Left renal pelvis (tissue), 4 donors: Measurements from ENCODE around the gene TLL2. TPM values are rescaled to one million over a fixed set of nuclear protein-coding genes. Genes with fewer than 3 reads are reported as not detected.

Experiments used
- DNase-seq, 4 donors: peaks; one replicate each; pipeline ENCODE4 v3.0.0-alpha.2; 2013; ENCODE audit warnings: low read depth in 4 of 4, low spot score in 3 of 4
- polyA plus RNA-seq, 4 donors: library from polyadenylated mRNA; unstranded; fragments of 120-200 nt; gene quantifications; one replicate each; pipeline ENCODE4 v1.2.1, GENCODE V29; 2013; ENCODE audit not compliant: insufficient read length in 4 of 4

The TLL2 gene
- polyA plus RNA-seq, 4 donors = 0.40 to 0.93 (median 0.73) TPM

DNA sequence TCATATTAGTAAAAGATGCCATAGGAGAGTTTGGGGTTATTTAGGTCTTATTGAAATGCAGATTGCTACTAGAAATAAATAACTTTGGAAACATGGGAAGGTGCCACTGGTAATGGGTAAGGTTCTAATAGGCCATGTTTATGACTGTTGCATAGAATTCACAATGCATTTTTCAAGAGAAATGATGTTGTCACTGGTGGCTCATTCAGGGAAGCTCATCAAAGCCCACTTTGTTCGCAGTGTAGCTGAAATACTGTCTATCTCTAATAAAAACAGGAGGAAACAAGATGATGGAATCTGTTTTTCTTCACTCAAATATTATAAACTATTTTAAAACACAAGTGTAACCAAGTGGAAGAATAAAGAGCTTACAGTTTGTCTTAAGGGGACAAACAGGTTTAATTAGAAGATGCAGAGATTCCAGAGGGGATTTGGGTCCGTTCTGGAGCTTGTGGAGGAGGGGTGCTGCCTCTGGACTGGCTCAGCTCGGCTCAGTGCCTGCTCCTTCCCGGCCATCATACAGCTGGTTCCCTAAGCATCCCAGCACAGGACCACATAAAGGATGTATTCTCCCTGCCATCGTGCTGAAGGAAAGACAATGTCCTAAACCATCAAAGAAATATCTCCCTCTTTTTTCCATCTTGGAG lies 175.3 kb downstream of the TLL2 start:
- DNase-seq = no peak

DNA sequence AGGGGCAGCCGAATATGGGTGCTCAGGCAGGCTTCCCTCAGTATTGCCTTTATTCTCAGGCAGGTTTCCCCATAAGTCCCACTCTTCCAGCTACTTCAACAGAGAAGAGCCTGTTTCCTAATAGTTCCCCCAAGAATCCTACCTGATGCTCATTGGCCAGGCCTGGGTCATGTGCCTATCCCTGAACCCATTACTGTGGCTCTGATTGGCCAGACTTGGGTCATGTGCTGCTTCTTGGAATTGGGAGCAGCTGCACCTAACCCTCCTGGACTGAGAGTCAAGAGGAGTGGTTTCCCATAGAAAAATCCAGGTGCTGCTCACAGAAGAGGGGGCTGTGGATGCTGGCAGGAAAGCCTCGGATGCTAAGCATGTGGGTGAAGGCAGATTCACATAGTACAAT lies 176.6 kb downstream of the TLL2 start:
- no peak for DNase-seq

DNA sequence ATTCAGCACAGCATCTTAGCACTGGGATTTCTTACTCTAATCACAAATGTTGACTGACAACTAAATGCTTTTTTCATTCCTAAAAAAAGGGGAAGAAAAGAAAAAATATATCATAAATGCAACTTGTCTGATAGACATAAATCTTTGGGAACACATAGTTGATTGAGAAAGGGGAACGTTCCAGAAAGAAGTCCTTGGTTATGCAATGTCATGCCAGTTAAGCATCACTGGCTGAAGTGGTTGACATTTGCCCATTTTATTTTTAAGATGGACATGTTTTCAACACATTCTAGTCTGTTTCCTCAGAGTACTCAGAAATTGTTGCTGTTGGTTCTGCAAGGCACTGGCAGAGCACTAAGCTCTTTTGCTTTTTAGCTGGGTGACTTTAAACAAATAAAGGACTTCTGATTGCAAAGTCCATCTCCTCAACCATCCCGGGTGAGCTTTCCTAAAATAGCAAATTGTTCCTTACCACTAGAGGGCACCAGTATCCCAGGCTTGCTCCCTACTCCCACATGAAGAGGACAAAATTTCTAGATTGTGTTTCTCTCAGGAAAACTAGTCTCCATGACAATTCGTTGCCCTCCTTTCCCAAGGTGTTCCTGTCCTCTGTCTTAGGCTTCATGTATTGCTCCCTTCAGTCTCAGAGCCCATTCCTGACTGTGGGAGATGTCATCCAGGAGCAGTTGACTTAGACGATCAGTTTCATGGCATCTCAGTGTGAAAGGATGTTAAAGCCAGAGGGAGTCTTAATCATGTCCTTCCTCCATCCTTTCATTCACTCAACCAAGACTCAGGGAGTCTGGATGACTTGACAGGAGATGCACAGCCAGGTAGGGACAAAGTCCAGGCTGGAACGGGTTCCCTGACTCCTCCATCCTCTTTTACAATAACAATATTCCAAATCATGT lies 178.9 kb downstream of the TLL2 start:
- DNase-seq = peak in 3 of 4 donors; percentile 12 to 32 (median 26)

DNA sequence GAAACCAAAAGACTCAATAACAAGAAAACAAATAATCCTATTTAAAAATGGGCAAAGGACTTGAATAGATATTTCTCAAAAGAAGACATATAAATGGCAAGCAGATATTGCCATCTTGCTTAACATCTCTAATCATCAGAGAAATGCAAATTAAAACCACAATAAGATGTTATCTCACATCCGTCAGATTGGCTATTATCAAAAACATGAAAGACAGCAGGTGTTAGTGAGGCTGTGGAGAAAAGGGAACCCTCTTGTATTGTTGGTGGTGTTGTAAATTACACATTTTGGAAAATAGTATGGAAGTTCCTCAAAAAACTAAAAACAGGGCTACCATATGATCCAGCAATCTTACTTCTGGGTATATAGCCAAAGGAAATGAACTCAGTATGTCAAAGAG lies 180.6 kb downstream of the TLL2 start:
- no peak for DNase-seq

DNA sequence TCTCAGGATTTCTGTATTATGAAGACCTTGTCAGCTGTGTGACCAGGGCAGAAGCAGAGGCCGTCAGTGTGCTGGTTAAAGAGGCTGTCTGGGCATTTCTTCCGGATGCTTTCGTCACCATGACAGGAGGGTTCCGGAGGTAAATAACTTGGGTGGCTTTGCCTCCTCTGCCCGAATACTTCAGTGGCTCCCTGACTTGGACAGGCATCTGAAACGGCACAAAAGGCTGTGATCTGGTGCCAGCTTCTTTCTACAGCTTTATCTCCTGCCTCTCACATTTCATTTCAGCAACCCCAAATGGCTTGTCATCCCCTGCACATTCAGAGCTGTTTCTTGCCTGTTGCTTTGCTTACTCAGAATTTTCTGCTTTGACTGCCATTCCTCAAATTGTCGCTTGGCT lies 186.3 kb downstream of the TLL2 start:
- no peak for DNase-seq

DNA sequence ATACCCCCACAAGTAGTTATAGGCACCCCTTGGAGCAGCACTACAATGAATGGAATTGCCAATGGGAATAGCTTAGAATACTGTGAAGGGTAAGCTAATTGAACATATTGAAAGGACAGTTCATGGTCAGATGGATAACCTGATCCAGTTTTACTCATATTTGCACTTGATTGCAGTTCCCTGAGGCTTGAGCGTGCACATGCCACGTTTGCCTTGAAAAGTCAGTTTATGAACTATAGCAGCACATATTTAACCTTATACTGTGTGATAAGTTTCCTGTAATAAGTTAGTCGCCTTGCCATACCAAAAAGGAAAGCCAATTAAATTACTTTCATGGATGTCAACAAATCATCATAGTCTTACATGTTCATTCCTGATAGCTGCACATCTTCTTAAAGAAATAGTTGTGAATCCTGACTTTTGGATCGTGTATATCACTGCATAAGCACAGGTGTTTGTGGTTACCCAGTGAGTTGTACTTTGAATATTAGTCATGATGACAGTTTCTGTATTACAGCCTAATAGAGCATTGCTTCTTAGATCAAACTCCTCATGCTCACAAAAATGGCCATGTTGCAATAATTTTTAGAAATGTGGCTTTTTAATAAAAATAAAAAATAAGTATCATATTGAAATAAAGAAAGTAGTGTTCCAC lies 187.9 kb downstream of the TLL2 start:
- DNase-seq = no peak

DNA sequence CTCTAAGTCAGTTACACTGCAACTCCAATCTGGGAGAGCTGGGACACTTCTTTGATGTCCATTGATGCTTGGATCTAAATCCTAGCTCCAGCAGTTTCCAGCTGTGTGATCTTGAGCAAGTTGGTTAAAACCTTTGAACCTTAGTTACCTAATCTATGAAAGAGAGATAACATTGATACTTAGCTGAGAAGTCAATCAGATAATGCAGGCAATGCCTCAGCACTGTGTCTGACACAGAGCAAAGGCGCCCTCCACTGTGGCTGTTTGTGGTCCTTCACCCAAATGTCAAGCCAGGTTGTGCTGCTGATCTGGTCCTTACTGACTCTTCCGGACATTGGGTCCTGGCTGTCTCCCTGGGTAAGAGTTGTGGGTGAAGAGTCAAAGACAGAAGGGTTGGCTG lies 189.3 kb downstream of the TLL2 start:
- no peak for DNase-seq

DNA sequence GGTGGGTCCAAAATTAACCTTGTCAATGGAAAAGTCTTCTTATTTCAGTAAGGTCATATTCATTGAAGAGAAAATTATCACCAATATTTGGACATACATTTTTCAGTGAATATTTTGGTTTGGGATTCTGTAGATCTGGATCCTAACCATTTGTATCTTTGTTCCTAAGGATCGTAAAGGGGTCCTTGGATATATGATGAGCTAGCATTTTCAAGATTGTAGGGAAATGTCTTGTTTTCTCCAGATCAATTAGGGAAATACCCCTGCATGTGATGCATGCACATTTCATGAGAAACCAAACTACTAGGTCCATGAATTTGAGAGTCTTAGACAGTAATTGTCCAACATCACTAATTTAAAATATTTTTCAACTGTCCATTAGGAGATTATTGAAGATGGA lies 191.5 kb downstream of the TLL2 start:
- DNase-seq = no peak

DNA sequence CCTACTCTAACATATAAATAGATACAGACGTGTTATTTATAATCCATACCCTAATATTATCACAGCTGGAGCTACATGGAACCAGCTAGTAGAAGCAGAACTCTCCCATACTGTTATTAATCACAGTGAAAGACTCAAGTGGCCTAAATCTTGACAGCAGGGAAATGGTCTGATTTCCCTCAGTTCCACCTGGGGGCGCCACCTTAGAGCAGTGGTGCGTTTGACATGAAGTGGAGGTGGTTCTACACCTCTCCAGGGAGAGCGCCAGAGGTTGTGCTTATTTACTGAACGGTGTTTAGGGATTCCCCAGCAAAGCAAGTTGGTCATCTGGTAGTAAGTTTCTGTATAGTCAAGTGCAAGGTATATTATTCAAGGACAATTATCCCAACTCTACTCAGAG lies 191.9 kb downstream of the TLL2 start:
- DNase-seq = no peak

DNA sequence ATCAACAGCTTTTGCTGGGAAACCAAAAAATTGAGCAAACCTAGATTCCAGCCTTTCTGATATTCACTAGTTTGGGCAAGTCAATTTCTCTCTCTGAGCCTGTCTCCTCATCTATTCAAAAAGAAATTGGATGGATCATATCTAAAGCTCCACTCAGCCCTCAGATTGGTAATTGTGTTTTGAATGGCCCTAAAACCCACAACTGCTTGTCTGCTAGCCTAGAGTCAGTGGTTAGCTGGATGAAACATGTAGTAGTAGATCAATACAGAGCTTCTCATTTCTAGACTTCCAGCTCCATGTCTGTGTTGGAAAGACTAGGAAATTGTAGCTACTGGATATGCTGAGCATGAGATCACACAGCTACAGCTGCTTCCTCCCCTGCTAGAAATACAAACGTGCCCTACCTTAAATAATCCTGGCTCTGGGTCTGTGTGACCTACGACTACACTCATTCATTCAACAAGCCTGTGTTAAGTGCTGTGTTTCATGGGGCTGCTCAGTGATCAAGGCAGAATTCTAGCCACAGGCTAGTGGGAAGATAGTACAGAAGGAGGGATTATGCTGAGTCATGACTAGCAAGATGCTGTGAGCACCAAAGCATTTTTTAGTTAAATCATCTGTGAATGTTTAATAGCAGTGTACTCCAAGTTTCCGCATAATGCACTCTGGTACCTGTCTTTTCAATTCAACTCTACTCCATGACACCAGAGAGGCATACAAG lies 193.8 kb downstream of the TLL2 start:
- DNase-seq = no peak

DNA sequence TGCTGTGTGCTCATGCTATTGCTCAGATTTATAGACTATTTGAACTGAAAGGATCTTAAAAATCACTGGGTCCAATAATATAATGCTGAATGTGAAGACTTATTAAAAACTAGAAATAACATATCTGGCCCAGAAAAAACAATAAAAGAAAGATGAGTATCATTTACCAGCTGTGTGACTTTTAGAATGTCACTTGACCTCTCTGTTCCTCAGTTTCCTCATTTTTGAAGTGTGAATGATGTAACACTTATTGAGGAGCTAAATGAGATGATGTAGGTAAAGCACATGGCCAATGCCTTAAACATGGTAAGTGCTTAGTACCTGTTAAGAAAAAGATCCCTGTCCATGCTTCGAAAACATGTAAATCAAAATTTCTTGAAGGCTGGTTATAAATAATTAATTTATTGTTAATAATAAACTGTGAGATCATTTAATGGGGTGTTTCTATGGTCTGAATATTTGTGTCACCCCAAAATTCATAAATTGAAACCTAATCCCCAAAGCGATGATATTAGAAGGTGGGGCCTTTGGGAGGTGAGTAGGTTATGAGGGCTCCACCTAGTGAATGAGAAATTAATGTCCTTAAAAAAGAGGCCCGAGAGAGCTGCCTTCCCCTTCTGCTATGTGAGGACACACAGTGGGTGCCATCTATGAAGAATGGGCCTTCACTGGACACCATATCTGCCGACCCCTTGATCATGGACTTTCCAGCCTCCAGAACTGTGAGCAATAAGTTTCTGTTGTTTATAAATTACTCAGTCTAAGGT lies 196.5 kb downstream of the TLL2 start:
- no peak for DNase-seq

Other genes starting within 250 kb of the TLL2 start
- gene BLNK, start 242.4 kb downstream of the TLL2 start, polyA plus RNA-seq = 10 to 100 TPM in 3 of 4 donors, 1 to 10 TPM in 1; 3.5 to 63.0 (median 37.6) TPM
- gene DNTT, start 209.5 kb downstream of the TLL2 start, polyA plus RNA-seq = under 1 TPM in 3 of 4 donors, not detected in 1; 0.19 to 0.25 (median 0.23) TPM
- gene OPALIN, start 154.9 kb downstream of the TLL2 start, polyA plus RNA-seq = not detected
- 100 to 1,000 TPM; 178 to 255 (median 202) TPM for gene TM9SF3, start 73.1 kb upstream of the TLL2 start, polyA plus RNA-seq
- 1 to 10 TPM; 4.5 to 5.2 (median 4.7) TPM for gene PIK3AP1, start 206.6 kb upstream of the TLL2 start, polyA plus RNA-seq